ENCODE results near the gene ABCA5.

DNA sequence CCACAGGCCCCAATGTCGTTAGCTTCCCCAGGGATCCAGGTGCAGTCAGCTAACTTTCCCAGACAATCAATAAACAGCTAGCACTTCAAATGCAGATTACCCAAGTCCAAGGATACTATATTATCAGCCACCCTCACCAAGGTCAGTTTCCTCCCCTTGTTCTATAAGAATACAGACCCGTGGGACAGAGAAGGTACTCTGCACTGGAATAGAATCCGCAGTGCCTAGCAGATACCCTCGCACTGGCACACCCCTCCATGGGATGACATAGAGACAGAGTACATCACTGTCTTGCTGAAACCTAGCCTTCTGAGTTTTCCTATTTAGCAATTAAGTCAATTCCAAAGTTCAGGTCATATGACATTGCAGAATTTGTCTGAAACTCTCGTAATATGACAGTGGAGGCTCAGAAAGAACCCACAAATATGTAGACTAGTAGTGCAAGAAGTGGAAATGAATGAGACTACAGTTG, 58.4 kb downstream of the ABCA5 start:
- TF ChIP-seq GATA3 (IDR thresholded peaks at IDR 0.05; ENCODE audit: low read depth, low read length) (no peak), GATA2 (IDR thresholded peaks at IDR 0.05; ENCODE audit: low read depth, low read length) (no peak)
